ENCODE measurements around the gene CCT6B.
"Not testable (repeated sequence)": the region's sequence is repeated elsewhere in the genome, so short reads cannot be mapped to it uniquely, and the experiment has no call there.

Gene CCT6B

GRCh38 chr17:34979650-34980352, 18.5 kb upstream of the CCT6B start:
- DNase-seq (ENCODE audit: low spot score): peak; percentile 78

GRCh38 chr17:34979153-34979552, 17.9 kb upstream of the CCT6B start:
- peak; percentile 7 for DNase-seq (ENCODE audit: low spot score)

- no peak for DNase-seq (ENCODE audit: low spot score)
Measured at GRCh38 chr17:34974794-34975785, 13.8 kb upstream of the CCT6B start.

GRCh38 chr17:34974179-34974578, 12.9 kb upstream of the CCT6B start:
- DNase-seq (ENCODE audit: low spot score): no peak

DNA sequence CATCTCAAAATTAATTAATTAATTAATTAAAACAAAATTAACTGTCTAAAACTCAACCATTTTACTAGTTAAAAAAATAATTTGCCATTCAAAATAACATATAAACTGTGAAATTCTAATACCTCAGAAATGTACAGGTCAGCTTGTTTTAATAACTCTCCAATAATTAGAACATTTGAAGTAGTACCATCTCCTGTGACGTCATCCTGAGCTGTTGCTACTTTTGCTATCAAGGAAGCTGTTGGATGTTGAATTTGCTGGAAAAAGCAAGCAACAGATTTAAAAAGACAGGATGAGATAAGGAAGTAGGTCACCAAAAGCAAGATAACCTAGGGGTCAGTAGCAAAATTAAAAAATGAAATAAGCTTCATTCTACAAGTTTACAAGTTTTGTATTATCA, 2.8 kb downstream of the CCT6B start:
- DNase-seq (ENCODE audit: low spot score): no peak

- DNase-seq (ENCODE audit: low spot score): not testable (repeated sequence)
Measured at GRCh38 chr17:34950780-34951179, 10.5 kb downstream of the CCT6B start.

- DNase-seq (ENCODE audit: low spot score): no peak
Measured at GRCh38 chr17:34930283-34930682, 31.0 kb downstream of the CCT6B start.

- DNase-seq (ENCODE audit: low spot score): no peak
Measured at GRCh38 chr17:34926661-34927060, 34.6 kb downstream of the CCT6B start.

DNA sequence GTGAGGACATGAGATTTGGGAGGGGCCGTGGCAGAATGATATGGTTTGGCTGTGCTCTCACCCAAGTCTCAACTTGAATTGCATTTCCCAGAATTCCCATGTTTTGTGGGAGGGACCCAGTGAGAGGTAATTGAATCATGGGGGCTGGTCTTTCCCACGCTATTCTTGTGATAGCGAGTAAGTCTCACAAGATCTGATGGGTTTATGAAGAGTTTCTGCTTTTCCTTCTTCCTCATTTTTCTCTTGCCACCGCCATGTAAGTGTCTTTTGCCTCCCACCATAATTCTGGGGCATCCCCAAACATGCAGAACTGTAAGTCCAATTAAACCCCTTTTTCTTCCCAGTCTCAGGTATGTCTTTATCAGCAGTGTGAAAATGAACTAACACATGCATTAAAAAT, 40.6 kb downstream of the CCT6B start:
- DNase-seq (ENCODE audit: low spot score): no peak

GRCh38 chr17:34917381-34917780, 43.9 kb downstream of the CCT6B start:
- no peak for DNase-seq (ENCODE audit: low spot score)

- DNase-seq (ENCODE audit: low spot score): no peak
Measured at GRCh38 chr17:34916120-34916519, 45.1 kb downstream of the CCT6B start.

DNA sequence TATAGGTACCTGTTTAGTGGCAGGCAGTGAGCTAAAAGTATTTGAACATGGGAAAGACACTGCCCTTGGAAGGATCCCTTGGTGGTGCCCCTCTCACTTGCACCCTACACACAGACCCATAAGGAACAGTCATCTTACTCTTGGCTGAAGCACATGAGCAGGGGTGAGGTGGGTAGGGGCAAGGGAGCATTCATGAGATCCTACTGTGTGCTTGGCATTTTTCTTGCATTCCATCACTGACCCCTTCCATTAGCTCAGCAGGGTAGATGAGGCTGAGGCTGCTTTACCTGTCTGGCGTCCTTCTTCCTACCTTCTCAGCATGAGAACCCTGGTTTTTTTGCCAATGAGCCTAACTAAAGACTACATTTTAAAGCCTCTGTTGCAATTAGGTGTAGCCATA, 48.3 kb downstream of the CCT6B start:
- no peak for DNase-seq (ENCODE audit: low spot score)

DNA sequence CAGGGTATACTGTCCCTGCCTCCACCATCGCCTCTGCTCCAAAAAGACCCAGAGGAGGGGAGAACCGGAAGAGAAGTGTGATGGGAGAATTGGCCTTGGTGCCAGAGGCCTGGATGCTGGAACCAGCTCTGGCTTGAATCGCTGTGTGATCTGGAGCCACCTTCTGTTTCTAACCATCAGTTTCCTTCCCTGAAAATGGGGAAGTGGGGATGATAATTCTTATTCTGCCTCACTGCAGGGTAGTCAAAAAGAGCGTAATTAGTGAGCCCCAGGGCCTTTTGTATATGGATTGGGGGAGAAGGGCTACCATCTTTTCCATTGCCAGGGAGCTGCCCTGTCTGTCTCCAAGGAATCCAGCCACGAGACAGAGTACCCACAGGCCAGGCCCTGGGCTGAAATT, 52.2 kb downstream of the CCT6B start:
- DNase-seq (ENCODE audit: low spot score): no peak

GRCh38 chr17:34902831-34903547, 58.3 kb downstream of the CCT6B start:
- no peak for DNase-seq (ENCODE audit: low spot score)

DNA sequence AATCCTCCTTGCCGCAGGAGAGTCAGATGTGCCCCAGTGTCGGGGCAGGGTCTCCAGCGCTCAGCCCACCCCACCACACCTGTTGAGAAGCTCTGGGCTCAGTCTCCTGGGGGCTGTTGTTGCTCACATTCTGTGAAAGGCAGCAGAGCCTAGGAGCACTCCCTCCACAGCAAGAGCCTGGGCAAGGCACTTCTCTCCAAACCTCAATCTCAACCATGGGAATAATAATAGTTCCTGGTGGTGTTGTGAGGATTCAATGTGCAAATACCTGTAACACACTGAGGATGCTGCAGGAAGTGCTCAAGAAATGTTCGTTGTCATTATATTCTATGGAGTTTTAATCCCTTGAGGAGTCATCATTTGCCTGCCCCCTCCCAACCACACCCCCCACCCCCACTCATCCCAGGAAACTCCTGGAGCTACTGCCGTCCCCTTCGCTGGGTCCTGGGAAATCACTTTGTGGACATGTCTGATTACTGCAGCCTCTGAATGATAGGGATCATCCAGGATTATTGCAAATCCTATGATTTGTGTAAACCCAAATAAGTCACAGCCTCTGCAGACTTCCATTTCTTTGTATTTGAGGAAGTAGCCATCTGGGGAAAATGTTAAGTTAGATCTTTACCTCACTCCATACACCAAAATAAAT, 61.5 kb downstream of the CCT6B start:
- DNase-seq (ENCODE audit: low spot score): no peak

- DNase-seq (ENCODE audit: low spot score): no peak
Measured at GRCh38 chr17:34895383-34895782, 65.9 kb downstream of the CCT6B start.

GRCh38 chr17:34894964-34895363, 66.3 kb downstream of the CCT6B start:
- no peak for DNase-seq (ENCODE audit: low spot score)

DNA sequence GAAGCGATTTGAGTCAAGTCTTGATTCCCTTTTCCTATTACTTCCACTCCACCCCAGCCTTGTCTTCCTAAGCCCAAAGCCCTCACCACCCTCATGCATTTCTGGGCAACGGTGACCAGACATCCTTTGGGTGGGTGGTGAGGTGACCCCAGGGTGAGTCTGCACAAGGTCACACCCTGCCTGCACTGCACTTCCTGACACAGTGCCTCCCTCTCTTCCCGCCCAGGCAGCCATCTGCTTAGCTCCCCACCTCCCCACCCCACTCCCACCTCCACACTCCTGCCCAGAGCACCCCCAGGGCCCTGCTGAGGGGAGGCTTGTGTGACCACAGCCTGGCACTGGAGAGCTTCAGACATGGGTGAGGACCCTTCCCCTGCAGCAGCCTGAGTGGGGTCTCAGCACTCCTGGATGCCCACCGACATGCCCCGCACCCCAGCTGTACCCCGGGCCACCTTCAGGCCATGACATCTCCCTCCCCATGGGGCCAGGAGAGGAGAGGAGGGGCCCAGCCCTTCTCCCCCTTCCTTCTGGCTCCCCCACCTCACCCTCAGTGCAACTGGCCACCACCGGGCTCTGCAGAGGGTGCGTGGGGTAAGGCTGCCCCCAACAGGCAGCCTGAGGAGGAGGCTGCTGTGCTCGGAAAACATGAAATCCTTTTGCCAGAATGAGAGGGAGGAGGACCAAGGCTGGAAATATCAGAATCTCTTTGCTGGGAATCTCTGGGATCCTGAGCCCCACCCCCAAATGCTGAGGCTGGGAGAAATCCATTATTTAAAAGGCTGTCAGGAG, 68.6 kb downstream of the CCT6B start:
- peak; percentile 1 for DNase-seq (ENCODE audit: low spot score)

- no peak for DNase-seq (ENCODE audit: low spot score)
Measured at GRCh38 chr17:34886831-34887230, 74.4 kb downstream of the CCT6B start.

DNA sequence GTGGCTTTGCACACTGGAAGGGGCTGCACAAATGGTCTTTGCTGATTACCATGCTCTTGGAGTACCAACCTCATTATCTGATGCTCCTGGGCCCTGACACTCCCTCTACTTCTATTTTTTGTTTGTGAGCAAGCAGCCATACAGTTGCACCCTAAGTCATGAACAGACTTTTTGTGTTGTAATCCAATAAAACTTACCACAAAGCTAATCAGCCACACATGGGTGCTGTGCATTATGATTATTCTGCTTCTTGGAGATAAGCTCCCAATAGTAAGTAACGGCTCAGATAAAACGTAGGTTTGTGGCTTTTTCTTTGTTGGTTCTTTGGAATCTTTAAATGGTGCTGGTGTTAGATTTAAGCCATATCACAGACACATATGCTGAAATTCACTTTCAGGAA, 76.2 kb downstream of the CCT6B start:
- DNase-seq (ENCODE audit: low spot score): no peak

DNA sequence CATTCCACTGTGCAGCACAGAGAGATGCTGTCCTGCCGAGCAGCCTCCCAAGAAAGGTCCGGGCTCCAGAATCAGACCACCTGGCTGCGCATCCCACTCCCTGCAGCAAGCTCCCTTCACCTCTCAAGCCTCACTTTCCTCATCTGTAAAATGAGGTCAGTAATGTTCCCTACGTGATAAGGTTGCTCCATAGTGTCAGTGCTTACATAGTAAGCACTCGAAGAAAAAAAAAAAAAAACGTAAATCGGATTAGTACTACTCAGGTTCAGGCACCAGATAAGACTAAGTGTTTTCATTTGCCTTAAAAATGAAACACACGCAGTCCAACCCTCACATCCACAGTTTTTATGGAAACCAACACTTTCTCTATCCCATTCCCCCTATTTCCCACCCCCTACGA, 76.7 kb downstream of the CCT6B start:
- no peak for DNase-seq (ENCODE audit: low spot score)

All from RKO (cell line).